NCI-H748 (cell line): Measurements from ENCODE around the gene HPX.
A peak's percentile ranks its signal among the peaks of the same experiment; 100 is the strongest.
"Not testable (repeated sequence)": the region's sequence is repeated elsewhere in the genome, so short reads cannot be mapped to it uniquely, and the experiment has no call there.

Experiments
- DNase-seq: peaks from one replicate; lab custom pipeline; 2025; ENCODE audit not compliant: unreplicated experiment; lab: John Stamatoyannopoulos, UW

HPX gene

GRCh38 chr11:6392251-6392650 lies 48.5 kb downstream of the HPX start:
- not testable (repeated sequence) for DNase-seq

- DNase-seq = no peak
Observed at GRCh38 chr11:6391537-6392134, 49.2 kb downstream of the HPX start.

GRCh38 chr11:6390718-6391469 lies 49.9 kb downstream of the HPX start:
- no peak for DNase-seq

DNA sequence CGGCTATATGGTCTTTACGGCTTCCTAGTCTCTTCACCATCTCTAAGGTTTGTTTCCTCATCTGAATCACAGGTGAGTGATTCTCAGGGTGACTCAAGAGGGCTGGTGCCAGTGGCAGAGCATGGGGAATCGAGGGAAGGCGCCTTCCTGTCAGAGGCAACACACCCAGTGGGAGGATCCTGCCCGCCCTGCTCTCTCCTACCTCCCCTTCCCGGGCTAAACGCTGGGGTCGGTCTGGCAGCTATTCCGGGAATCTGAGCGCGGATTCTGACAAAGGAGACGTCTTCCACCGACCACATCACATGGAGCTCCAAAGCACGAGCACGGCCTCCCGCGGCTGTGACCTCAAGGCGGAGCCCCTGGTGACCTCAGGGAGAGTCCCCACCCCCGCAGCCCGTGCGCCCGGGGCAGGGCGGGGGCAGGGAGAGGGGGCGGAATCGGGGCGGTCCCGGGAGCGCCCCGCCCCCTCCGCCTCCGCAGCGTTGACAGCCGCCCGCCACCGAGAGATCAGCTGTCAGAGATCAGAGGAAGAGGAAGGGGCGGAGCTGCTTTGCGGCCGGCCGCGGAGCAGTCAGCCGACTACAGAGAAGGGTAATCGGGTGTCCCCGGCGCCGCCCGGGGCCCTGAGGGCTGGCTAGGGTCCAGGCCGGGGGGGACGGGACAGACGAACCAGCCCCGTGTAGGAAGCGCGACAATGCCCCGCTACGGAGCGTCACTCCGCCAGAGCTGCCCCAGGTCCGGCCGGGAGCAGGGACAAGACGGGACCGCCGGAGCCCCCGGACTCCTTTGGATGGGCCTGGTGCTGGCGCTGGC lies 50.7 kb downstream of the HPX start, which contains the start of gene SMPD1:
SMPD1 (plus strand) TSS at position 570 of the 813 bp plus-strand sequence; CDS start at position 695, 125 bp downstream.
- peak; percentile 96 for DNase-seq

DNA sequence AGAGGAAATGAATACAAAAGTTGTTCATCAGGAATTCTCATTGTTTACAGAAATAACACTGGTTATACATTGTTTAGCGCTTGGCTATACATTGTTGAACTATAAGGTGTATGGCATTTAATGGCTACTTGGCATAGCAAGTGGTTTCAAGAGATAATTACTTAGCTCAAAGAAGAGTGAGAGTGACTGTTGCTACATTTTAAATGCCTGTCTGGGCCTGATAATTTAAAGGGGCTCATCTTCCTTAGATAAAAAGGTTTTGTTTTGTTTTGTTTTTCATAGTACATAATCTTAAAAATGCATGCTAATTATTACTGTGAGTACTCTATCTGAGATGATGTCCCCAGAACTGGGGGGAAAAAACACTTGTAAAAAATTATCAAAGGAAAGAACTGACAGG lies 52.0 kb downstream of the HPX start:
- DNase-seq = no peak

DNA sequence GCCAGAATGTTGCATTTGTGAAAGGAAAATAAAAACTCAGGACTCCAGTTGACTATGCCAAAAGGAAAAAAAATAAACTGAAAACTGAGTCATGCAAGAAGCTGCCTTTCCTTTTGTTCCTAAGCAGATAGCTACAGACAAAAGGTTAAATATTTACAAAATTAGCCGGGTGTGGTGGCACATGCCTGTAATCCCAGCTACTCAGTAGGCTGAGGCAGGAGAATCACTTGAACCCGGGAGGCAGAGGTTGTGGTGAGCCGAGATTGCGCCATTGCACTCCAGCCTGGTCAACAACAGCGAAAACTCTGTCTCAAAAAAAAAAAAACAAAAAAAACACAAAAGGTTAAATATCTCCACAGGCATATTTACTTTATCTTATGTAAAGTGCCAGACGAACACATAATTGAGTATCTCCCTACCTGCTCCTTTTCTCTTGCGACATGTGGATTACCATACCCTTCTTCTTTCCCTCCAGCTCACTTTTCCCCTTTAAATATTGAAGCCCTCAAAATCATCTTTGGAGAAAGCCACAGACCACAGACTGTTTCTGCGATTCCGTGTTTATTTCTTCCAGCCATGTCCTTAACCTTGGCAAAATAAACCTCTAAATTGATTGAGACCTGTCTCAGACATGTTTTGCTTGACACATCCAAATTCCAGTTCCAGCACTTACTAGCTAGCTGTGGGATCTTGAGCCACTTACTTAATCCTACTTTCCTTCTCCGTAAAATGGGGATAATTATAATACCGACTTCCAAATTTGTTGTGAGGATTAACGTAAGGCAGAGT lies 52.8 kb downstream of the HPX start:
- DNase-seq = no peak

DNA sequence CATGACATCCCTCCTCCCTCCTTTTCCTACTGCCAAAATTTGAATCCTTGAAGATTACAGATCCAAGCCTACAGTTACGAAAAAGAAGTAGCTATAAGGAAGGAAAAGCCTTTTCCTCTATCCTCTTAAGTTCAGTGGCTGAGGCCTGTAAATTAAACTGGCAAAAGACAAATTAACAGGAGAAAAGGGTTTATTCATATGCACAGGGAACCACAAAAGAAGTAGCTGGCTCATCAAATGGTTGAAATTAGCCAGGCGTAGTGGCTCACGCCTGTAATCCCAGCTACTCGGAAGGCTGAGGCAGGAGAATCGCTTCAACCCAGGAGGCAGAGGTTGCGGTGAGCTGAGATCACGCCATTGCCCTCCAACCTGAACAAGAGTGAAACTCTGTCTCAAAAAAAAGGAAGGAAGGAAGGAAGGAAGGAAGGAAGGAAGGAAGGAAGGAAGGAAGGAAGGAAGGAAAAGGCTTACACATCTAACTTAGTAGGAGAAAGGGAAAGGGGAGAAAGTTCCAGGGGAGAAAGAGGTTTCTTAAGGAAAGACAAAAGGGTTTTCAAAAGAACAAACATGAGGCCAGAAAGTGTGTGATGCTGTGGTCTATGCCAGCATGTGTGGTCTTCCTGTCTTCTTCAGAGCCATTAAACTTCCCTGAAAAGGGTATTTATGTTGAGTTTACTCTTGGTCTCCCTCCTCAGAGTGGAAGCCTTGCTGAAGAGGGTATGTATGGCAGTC lies 55.6 kb downstream of the HPX start:
- no peak for DNase-seq
